HG03064 (cell line): Measurements from ENCODE around the gene RBM10.

Experiments
- ATAC-seq: cut with Tn5 transposase; IDR thresholded peaks from one replicate; pipeline ENCODE4 v1.9.1; 2021; ENCODE audit warnings: low read depth; ENCODE audit not compliant: unreplicated experiment

RBM10 gene

DNA sequence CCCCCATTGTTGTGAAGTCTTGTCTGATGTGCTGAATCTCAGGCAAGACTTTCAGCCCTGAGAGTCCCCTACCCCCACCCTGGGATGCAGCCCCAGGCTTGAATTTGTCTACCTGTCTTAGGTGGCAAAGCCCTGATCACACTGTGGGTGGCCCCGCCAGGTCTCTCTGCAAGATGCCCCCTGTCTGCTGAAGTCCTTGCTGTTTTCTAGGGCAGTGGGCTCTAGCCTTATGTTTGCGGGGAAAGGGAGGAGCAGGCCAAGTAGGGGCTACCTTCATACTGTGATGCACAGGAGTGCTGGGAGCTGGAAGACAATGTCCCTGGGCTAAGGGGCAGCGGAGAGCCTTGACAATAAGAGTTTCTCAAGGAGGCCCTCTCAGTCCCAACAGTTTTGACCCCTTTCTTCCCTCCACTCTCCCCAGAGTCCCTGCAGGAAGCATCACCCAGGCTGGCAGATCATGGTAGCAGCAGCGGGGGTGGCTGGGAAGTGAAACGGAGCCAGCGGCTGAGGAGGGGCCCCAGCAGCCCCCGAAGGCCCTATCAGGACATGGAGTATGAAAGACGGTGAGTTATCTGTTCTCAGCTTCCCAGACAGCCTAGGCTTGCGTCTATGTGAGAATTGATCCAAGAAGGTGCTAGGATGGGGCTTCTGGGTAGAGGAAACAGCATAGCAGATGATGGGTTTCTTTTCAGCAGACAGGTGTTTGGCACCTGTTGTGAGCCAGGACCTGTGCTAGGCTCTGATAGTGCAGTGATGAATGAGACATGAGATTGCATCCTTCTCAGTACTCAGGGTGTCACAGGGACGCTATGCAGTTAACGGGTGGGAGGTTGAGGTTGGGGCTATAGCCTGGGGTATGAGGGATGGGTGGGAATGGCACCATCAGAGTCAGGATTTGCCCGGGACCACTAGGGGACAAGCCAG lies 2.2 kb downstream of the RBM10 start:
- ATAC-seq, result no peak

GRCh38 chrX:47148946-47149345 lies 3.9 kb downstream of the RBM10 start:
- no peak for ATAC-seq

DNA sequence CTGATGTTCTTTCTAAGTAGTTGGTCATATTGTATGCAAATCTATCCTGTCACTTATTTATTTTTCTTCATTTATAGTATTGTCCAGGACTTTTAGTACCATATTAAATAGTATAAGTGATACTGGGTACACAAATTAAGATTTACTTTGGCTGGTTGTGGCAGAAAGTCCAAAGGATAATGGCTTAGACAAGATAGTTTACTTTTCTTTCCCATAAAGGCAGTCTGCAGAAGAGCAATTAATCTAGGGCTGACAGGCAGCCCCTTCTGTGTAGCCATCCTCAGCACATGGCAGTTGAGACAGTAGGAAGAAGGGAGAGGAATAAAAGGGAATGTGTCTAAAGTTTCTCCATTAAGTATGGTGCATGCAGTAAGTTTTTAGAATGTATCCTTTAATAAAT lies 6.4 kb downstream of the RBM10 start:
- no peak for ATAC-seq

DNA sequence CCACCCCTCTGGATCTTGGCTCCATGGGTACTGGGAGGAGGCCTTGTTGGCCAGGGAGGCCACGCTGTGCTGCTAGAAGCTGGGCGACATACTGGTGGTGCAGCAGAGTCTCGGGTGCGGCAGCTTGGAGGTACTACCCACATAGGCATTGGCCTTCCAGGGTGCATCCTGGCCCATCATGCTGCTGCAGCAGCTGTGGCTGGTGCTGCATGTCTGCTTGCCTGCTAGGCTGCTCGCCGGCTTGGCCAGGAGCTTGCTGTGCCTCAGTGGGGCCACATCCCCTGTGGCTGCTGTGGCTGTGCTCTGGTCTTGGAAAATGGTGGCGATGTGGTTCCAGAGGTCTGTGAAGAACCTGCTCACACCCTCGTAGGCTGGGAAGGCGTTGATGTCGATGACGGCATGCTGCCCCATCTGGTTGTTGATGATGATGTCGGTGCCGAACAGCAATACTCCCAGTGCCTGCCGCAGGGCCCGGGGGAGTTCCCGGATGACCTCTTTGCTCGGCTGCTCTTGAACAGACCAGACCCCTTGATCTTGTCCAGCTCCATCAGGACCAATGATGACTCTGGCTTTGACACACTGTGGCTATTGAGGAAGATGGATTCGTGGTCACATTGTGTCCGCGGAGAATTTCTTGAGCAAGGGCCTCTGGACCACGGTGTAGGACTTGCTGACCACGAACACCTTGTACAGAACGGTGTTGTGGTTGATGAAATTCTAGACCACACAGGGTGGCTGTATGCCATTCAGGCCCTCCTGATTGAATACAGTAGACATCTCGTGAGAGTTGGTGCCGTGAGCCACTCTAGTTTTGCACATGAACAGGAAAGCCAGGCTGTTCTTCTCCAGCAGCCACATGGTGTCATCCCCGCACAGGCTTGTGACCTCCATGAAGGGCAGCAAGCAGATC lies 11.8 kb downstream of the RBM10 start:
- ATAC-seq, result no peak

- no peak for ATAC-seq
These were observed 13.1 kb downstream of the RBM10 start for GRCh38 chrX:47158131-47158530.

GRCh38 chrX:47158781-47159180 lies 13.8 kb downstream of the RBM10 start:
- no peak for ATAC-seq

DNA sequence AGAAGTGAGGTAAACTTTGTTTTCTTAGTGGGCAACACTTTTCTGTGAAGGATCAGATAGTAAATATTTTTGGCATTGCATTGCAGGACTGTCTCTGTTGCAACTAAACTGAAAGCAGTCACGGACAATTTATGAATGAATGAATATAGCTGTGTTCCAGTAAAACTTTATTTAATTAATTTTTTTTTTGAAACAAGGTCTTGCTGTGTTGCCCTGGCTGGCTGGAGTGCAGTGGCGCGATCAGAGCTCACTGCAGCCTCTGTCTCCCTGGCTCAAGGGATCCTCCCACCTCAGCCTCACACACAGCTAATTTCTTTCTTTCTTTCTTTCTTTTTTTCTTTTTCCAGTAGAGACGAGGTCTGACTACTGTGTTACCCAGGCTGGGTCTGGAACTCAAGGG lies 15.8 kb downstream of the RBM10 start:
- ATAC-seq, result no peak

- ATAC-seq, result no peak
These were observed 18.0 kb downstream of the RBM10 start for GRCh38 chrX:47162927-47163583.

DNA sequence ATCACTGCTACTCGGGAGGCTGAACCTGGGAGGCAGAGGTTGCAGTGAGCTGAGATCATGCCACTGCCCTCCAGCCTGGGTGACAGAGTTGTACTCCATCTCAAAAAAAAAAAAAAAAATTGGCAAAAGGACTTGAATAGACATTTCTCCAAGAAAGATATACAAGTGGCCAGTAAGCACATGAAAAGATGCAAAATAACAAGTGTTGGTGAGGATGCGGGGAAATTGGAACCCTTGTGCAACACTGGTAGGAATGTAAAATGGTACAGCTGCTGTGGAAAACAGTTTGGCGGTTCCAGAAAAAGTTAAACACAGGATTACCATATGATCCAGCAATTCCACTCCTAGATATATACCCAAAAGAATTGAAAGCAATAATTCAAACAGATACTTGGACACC lies 19.4 kb downstream of the RBM10 start:
- ATAC-seq, result no peak

GRCh38 chrX:47166126-47166525 lies 21.1 kb downstream of the RBM10 start:
- ATAC-seq, result no peak

- no peak for ATAC-seq
These were observed 23.6 kb downstream of the RBM10 start for GRCh38 chrX:47168495-47169073.

DNA sequence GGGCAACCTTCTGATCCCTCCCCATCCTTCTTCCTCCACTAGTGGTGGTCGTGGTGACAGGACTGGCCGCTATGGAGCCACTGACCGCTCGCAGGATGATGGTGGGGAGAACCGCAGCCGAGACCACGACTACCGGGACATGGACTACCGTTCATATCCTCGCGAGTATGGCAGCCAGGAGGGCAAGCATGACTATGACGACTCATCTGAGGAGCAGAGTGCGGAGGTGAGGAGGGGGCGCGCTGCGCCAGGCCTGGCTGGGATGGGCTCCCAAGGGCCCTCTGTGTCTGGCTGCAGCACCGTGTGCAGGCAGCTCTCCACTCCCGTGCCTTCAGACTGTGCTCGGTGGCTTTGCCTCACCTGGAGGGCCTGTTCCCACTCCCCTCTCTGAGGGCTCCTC lies 24.3 kb downstream of the RBM10 start:
- no peak for ATAC-seq

DNA sequence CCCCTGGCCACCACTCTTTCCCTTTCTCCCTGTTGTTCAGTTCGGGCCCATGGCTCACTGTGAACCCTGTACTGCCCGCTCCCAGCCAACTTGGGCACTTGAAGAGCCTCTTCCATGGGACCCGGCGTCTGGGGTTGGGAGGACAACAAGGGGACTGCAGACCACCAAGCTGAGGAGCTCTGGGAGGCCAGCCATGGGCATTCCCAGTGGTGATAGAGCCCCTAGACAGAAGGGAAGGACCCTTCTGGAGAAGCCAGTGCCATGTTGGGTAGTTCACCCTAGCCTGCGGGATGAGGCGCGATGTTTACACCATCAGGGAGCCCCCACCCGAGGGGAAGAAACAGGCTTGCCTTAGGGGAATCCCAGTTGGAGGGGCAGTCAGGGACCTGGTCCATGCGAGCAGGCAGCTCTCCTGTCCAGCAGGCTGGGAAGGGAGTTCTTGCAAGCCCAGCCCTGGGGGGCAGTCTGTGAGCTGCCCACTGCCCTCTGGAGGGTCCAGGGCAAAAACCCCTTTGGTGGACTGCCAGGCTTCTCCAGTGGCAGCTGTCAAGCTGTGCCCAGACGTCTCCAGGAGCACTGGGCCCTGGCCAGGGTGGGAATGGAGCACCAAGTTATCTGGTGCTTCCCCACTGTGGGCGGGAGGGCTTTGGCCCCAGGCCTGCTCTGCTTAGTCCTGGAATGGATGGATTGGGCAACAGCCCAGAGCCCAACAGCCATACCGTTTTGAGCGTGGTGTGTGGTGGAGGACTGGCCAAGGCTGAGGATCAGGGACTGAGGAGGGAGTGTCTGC lies 24.9 kb downstream of the RBM10 start:
- ATAC-seq, result no peak

DNA sequence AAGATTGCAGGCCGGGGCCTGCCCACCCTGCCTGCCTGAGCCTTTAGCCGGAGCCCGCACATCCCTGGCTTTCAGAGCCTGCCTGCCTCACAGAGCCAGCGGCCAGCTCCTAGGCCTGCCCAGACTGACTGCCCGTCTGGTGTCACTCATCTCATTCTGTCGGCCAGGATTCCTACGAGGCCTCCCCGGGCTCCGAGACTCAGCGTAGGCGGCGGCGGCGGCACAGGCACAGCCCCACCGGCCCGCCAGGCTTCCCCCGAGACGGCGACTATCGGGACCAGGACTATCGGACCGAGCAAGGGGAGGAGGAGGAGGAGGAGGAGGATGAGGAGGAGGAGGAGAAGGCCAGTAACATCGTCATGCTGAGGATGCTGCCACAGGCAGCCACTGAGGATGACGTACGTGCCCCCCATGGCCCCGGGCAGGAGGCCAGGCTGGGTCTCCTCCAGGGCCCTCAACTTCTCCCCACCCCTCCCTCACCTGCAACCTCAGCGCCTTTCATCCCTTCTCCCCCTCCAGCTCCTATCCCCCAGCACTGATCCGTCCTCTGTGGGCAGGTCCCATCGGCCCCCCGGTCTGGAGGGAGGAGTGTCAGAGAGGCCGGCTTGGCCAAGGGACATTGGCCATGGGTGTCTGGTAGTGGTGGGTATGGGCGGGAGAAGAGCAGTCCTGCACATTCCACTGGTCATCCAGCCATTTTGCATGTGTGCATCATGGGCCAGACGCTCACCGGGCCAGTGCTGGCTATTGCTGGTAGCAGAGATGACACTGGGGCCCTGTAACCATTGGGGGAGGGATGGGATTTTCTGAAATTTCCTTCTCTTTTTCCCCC lies 26.1 kb downstream of the RBM10 start:
- no peak for ATAC-seq

- no peak for ATAC-seq
These were observed 27.0 kb downstream of the RBM10 start for GRCh38 chrX:47171996-47172395.

DNA sequence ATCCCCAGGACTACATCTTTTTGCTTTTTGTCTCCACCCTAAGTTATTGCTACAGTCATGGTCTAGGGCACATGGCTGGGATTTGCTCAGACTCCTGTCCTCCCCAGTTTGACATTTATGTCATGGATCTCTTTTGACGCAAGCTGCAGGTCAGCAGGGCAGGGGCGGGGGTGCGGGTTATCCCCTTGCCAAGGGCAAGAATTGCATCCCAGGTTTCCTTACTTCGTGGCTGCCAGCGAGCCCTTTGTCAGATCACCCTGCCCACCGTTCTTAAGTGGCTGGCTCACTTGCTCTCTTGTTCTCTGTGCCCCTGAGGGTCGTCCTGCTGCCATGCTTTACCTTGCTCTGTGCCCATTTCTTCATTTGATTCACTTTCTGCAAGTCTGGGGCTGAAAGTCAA lies 27.5 kb downstream of the RBM10 start:
- no peak for ATAC-seq

GRCh38 chrX:47172971-47173792 lies 28.2 kb downstream of the RBM10 start:
- no peak for ATAC-seq

DNA sequence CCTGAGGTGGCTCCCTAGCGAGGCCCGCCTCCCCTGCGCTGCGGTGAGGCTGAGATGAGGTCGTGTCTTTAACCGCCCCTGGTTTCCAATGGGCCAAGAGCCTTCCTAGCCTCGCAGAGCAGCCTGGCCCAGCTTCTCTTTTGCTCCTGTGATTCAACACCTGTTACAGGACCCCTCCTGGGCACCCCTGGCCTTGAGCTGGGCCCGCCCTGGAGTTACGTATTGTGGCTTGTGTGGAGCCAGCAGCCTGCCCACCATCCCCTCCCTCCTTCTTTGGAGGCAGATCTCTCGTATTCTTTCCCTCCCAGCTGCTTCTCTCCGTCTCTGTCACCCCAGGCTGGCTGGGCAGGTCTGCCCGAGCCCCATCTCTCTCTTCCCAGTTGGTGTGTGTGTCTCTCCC lies 29.4 kb downstream of the RBM10 start:
- ATAC-seq, result no peak
